OCI-LY3 (cell line): Measurements from ENCODE around the gene MAP3K4.

ENCODE experiments used
- H2AFZ ChIP-seq: fragments of 200-600, 300-600 bp; shearing (Covaris generic); 2 replicates; pipeline ENCODE4 v1.6.0; 2014; ENCODE audit warnings: antibody characterized with exemption, low read depth, low read length
- H3K27ac ChIP-seq: fragments of 200-600, 300-600 bp; sonication (generic); 2 replicates; pipeline ENCODE4 v1.5.1; 2014; ENCODE audit warnings: mild to moderate bottlenecking, low read length, moderate library complexity, mixed read lengths
- H3K27me3 ChIP-seq: fragments of 200-600, 300-600 bp; sonication (generic); 2 replicates; pipeline ENCODE4 v1.6.1; 2014; ENCODE audit warnings: low read depth, low read length, mixed read lengths
- H3K36me3 ChIP-seq: fragments of 200-600, 300-600 bp; sonication (generic); replicated peaks from 2 replicates; pipeline ENCODE3; 2014; ENCODE audit warnings: low read depth, low read length, mixed read lengths
- H3K4me1 ChIP-seq: fragments of 300-600, 200-600 bp; sonication (generic); 2 replicates; pipeline ENCODE4 v1.6.1; 2014; ENCODE audit warnings: low read length, mixed read lengths
- H3K4me2 ChIP-seq: fragments of 200-600, 300-600 bp; sonication (generic); 2 replicates; pipeline ENCODE4 v1.6.1; 2014; ENCODE audit warnings: low read length, mixed read lengths
- H3K4me3 ChIP-seq: fragments of 300-600, 200-600 bp; sonication (generic); 2 replicates; pipeline ENCODE4 v1.5.1; 2014; ENCODE audit warnings: antibody characterized with exemption, mild to moderate bottlenecking, low read length, moderate library complexity
- H3K79me2 ChIP-seq: fragments of 300-600, 200-600 bp; shearing (Covaris generic); 2 replicates; pipeline ENCODE4 v1.6.1; 2014; ENCODE audit warnings: mild to moderate bottlenecking, low read length, mixed read lengths
- H3K9ac ChIP-seq: fragments of 300-600, 200-600 bp; shearing (Covaris generic); 2 replicates; pipeline ENCODE4 v1.6.0; 2014; ENCODE audit warnings: mild to moderate bottlenecking, low read length, moderate library complexity
- H3K9me3 ChIP-seq: fragments of 200-600, 300-600 bp; shearing (Covaris generic); 2 replicates; pipeline ENCODE4 v1.6.1; 2014; ENCODE audit warnings: low read length, mixed read lengths; ENCODE audit not compliant: insufficient read depth
- H4K20me1 ChIP-seq: fragments of 200-600, 300-600 bp; sonication (generic); 2 replicates; pipeline ENCODE4 v1.6.1; 2016; ENCODE audit warnings: low read length, mixed read lengths; ENCODE audit not compliant: insufficient read depth
- CTCF ChIP-seq: fragments of 200-600, 300-600 bp; sonication (generic); IDR thresholded peaks from 2 replicates; pipeline ENCODE4 v1.5.1; 2014; ENCODE audit warnings: antibody characterized with exemption, low read length, low read depth
- EZH2phosphoT487 ChIP-seq: fragments of 200-600 bp; shearing (Covaris generic); IDR thresholded peaks from 2 replicates; pipeline ENCODE4 v1.6.1; 2018; ENCODE audit warnings: antibody characterized with exemption, mixed run types, low read depth

The MAP3K4 gene

GRCh38 chr6:161110028-161110779 is 118.6 kb downstream of the MAP3K4 start:
- Histone ChIP-seq H3K4me2 (no peak overlapping the region), H3K9me3 (no peaks in the 10 kb centered on the region), H3K79me2 (no peaks in the 10 kb centered on the region), H3K9ac (no peak overlapping the region), H2AFZ (no peak overlapping the region), H3K27ac (no peak overlapping the region), H3K4me3 (no peak overlapping the region), H3K4me1 (peaks cover 13% of the 10 kb centered on the region), H4K20me1 (0 out of 2 replicates have a peak, but pooled peaks cover 3% of the 10 kb centered on the region), H3K36me3 (peaks cover 65% of the 10 kb centered on the region), H3K27me3 (no peaks in the 10 kb centered on the region)
- TF ChIP-seq CTCF (no peak), EZH2phosphoT487 (no peak)

GRCh38 chr6:161111261-161111660 is 119.7 kb downstream of the MAP3K4 start:
- H4K20me1 ChIP-seq = peaks cover 11% of the 10 kb centered on the region
- H3K9ac ChIP-seq = no peak overlapping the region
- TF ChIP-seq EZH2phosphoT487 = no peak
- TF ChIP-seq CTCF = no peak
- no peaks in the 10 kb centered on the region for H3K9me3 ChIP-seq
- peaks cover 72% of the 10 kb centered on the region for H3K36me3 ChIP-seq
- H3K4me1 ChIP-seq = peaks cover 24% of the 10 kb centered on the region
- H3K4me2 ChIP-seq = no peak overlapping the region
- no peaks in the 10 kb centered on the region for H3K79me2 ChIP-seq
- no peak overlapping the region for H3K27ac ChIP-seq
- no peaks in the 10 kb centered on the region for H3K27me3 ChIP-seq
- H3K4me3 ChIP-seq = no peak overlapping the region
- no peak overlapping the region for H2AFZ ChIP-seq

GRCh38 chr6:161115468-161115867 is 123.9 kb downstream of the MAP3K4 start:
- no peaks in the 10 kb centered on the region for H3K79me2 ChIP-seq
- peak overlapping the region; percentile 51 for H3K27ac ChIP-seq
- H3K4me3 ChIP-seq = peak overlapping the region; percentile 41; the same call in 1 of the 2 replicates
- H2AFZ ChIP-seq = no peak overlapping the region
- peaks cover 82% of the 10 kb centered on the region for H3K36me3 ChIP-seq
- peaks cover 39% of the 10 kb centered on the region for H3K4me1 ChIP-seq
- H4K20me1 ChIP-seq = peaks cover 20% of the 10 kb centered on the region
- TF ChIP-seq CTCF (no peak), EZH2phosphoT487 (no peak)
- peak overlapping the region; percentile 77 for H3K4me2 ChIP-seq
- no peaks in the 10 kb centered on the region for H3K27me3 ChIP-seq
- no peak overlapping the region for H3K9ac ChIP-seq
- H3K9me3 ChIP-seq = no peaks in the 10 kb centered on the region

GRCh38 chr6:161116554-161116953 is 125.0 kb downstream of the MAP3K4 start:
- Histone ChIP-seq H3K9ac (no peak overlapping the region), H3K4me3 (no peak overlapping the region), H4K20me1 (peaks cover 20% of the 10 kb centered on the region), H2AFZ (no peak overlapping the region), H3K9me3 (no peaks in the 10 kb centered on the region), H3K4me2 (peak overlapping the region; percentile 77), H3K27ac (no peak overlapping the region), H3K4me1 (peaks cover 39% of the 10 kb centered on the region), H3K36me3 (peaks cover 75% of the 10 kb centered on the region), H3K79me2 (no peaks in the 10 kb centered on the region), H3K27me3 (no peaks in the 10 kb centered on the region)
- TF ChIP-seq CTCF (no peak), EZH2phosphoT487 (no peak)
